KMS-11 (cell line): Measurements from ENCODE around the gene DSCAML1.

Experiments
- H2AFZ ChIP-seq: fragments of 200-600 bp; sonication (generic); 2 replicates; pipeline ENCODE4 v1.6.1; 2016; ENCODE audit warnings: antibody characterized with exemption, mixed run types, low read depth
- H3K27ac ChIP-seq: fragments of 200-600 bp; sonication (generic); 2 replicates; pipeline ENCODE4 v1.6.1; 2016; ENCODE audit warnings: mild to moderate bottlenecking, mixed run types
- H3K27me3 ChIP-seq: fragments of 200-600 bp; sonication (generic); 2 replicates; pipeline ENCODE4 v1.6.1; 2017; ENCODE audit warnings: mild to moderate bottlenecking, low read depth, mixed run types, moderate library complexity; ENCODE audit not compliant: insufficient read depth
- H3K36me3 ChIP-seq: fragments of 200-600 bp; sonication (generic); 2 replicates; pipeline ENCODE4 v1.6.1; 2017; ENCODE audit warnings: mild to moderate bottlenecking, mixed run types; ENCODE audit not compliant: insufficient read depth
- H3K4me1 ChIP-seq: fragments of 200-600 bp; sonication (generic); 2 replicates; pipeline ENCODE4 v1.6.1; 2016; ENCODE audit warnings: mild to moderate bottlenecking, low read depth, mixed run types; ENCODE audit not compliant: poor library complexity, severe bottlenecking
- H3K4me2 ChIP-seq: fragments of 200-600 bp; sonication (generic); 2 replicates; pipeline ENCODE4 v1.7.0; 2016; ENCODE audit warnings: mild to moderate bottlenecking, mixed run types
- H3K4me3 ChIP-seq: fragments of 200-600 bp; sonication (generic); IDR thresholded peaks from 2 replicates; pipeline ENCODE4 v1.6.1; 2017; ENCODE audit warnings: low read depth, low read length, mixed read lengths; ENCODE audit not compliant: insufficient read depth
- H3K79me2 ChIP-seq: fragments of 200-600 bp; sonication (generic); 2 replicates; pipeline ENCODE4 v1.6.1; 2016; ENCODE audit warnings: low read depth, mixed run types; ENCODE audit not compliant: insufficient read depth
- H3K9ac ChIP-seq: fragments of 200-600 bp; sonication (generic); 2 replicates; pipeline ENCODE4 v1.6.1; 2016; ENCODE audit warnings: mild to moderate bottlenecking, mixed run types
- H4K20me1 ChIP-seq: fragments of 200-600 bp; sonication (generic); 2 replicates; pipeline ENCODE4 v1.6.1; 2016; ENCODE audit warnings: mild to moderate bottlenecking, mixed run types; ENCODE audit not compliant: insufficient read depth
- CTCF ChIP-seq: fragments of 200-600 bp; sonication (generic); conservative IDR thresholded peaks from 2 replicates; pipeline ENCODE4 v1.6.1; 2017; ENCODE audit warnings: low read depth, mild to moderate bottlenecking, antibody characterized with exemption, low read length, moderate library complexity, mixed read lengths

Gene DSCAML1

GRCh38 chr11:117444711-117445658, 352.0 kb downstream of the DSCAML1 start:
- no peak overlapping the region for H2AFZ ChIP-seq
- TF ChIP-seq CTCF: no peak
- no peak overlapping the region for H3K4me3 ChIP-seq
- no peak overlapping the region for H3K27ac ChIP-seq
- H3K79me2 ChIP-seq: no peaks in the 10 kb centered on the region
- H3K36me3 ChIP-seq: no peaks in the 10 kb centered on the region
- no peaks in the 10 kb centered on the region for H4K20me1 ChIP-seq
- no peaks in the 10 kb centered on the region for H3K4me1 ChIP-seq
- H3K4me2 ChIP-seq: no peak overlapping the region
- no peaks in the 10 kb centered on the region for H3K27me3 ChIP-seq
- H3K9ac ChIP-seq: no peak overlapping the region

GRCh38 chr11:117444256-117444655, 352.8 kb downstream of the DSCAML1 start:
- no peak overlapping the region for H3K9ac ChIP-seq
- no peak for TF ChIP-seq CTCF
- no peaks in the 10 kb centered on the region for H3K36me3 ChIP-seq
- H4K20me1 ChIP-seq: no peaks in the 10 kb centered on the region
- H3K27ac ChIP-seq: no peak overlapping the region
- no peak overlapping the region for H3K4me2 ChIP-seq
- H2AFZ ChIP-seq: no peak overlapping the region
- H3K27me3 ChIP-seq: no peaks in the 10 kb centered on the region
- H3K4me3 ChIP-seq: no peak overlapping the region
- H3K4me1 ChIP-seq: no peaks in the 10 kb centered on the region
- no peaks in the 10 kb centered on the region for H3K79me2 ChIP-seq

- no peak overlapping the region for H3K4me3 ChIP-seq
- H3K27me3 ChIP-seq: no peaks in the 10 kb centered on the region
- H3K9ac ChIP-seq: no peak overlapping the region
- H3K79me2 ChIP-seq: no peaks in the 10 kb centered on the region
- H3K4me1 ChIP-seq: no peaks in the 10 kb centered on the region
- H3K4me2 ChIP-seq: no peak overlapping the region
- no peak overlapping the region for H2AFZ ChIP-seq
- no peak overlapping the region for H3K27ac ChIP-seq
- H3K36me3 ChIP-seq: no peaks in the 10 kb centered on the region
- TF ChIP-seq CTCF: 0 out of 2 replicates have a peak, but pooled peaks have one; percentile 20
- H4K20me1 ChIP-seq: no peaks in the 10 kb centered on the region
These were observed 353.5 kb downstream of the DSCAML1 start for GRCh38 chr11:117443266-117444186.

GRCh38 chr11:117442869-117443239, 354.2 kb downstream of the DSCAML1 start:
- H4K20me1 ChIP-seq: no peaks in the 10 kb centered on the region

More at GRCh38 chr11:117442869-117443239, 354.2 kb downstream of the DSCAML1 start:
- no peaks in the 10 kb centered on the region for H3K4me1 ChIP-seq
- H2AFZ ChIP-seq: no peak overlapping the region
- H3K27me3 ChIP-seq: no peaks in the 10 kb centered on the region
- no peak overlapping the region for H3K4me3 ChIP-seq
- no peak overlapping the region for H3K9ac ChIP-seq
- no peak for TF ChIP-seq CTCF
- H3K4me2 ChIP-seq: no peak overlapping the region
- H3K79me2 ChIP-seq: no peaks in the 10 kb centered on the region
- H3K36me3 ChIP-seq: no peaks in the 10 kb centered on the region
- no peak overlapping the region for H3K27ac ChIP-seq
